RWPE2 (cell line): ENCODE data around the gene FAM72D.
"Not testable (repeated sequence)": the region's sequence is repeated elsewhere in the genome, so short reads cannot be mapped to it uniquely, and the experiment has no call there.

ENCODE experiments used
- ATAC-seq: fragments of 200-7000 bp; cut with Tn5 transposase; 3 replicates; pipeline ENCODE4 v1.9.1; 2021; ENCODE audit warnings: low read depth
- DNase-seq: peaks from one replicate; pipeline ENCODE4 v3.0.0-alpha.2; 2020; ENCODE audit warnings: low spot score
- H3K27ac ChIP-seq: fragments of 450-650 bp; 2 replicates; pipeline ENCODE4 v1.5.1; 2017; ENCODE audit warnings: mild to moderate bottlenecking; ENCODE audit not compliant: poor library complexity, severe bottlenecking
- H3K27me3 ChIP-seq: fragments of 250-450 bp; sonication (Bioruptor Pico); 2 replicates; pipeline ENCODE4 v1.5.1; 2021; ENCODE audit warnings: mild to moderate bottlenecking, moderate library complexity; ENCODE audit not compliant: insufficient read depth, poor library complexity, severe bottlenecking
- H3K36me3 ChIP-seq: fragments of 250-450 bp; sonication (Bioruptor Pico); 2 replicates; pipeline ENCODE4 v1.5.1; 2020; ENCODE audit warnings: low read depth, mild to moderate bottlenecking, moderate library complexity
- H3K4me1 ChIP-seq: fragments of 250-450 bp; sonication (Bioruptor Pico); 2 replicates; pipeline ENCODE4 v1.5.1; 2021; ENCODE audit warnings: mild to moderate bottlenecking, moderate library complexity; ENCODE audit not compliant: insufficient read depth, poor library complexity, severe bottlenecking
- H3K4me3 ChIP-seq: fragments of 250-450 bp; sonication (Bioruptor Pico); 2 replicates; pipeline ENCODE4 v1.5.1; 2021; ENCODE audit warnings: mild to moderate bottlenecking, moderate library complexity; ENCODE audit not compliant: severe bottlenecking
- H3K9me3 ChIP-seq: fragments of 250-450 bp; sonication (Bioruptor Pico); 2 replicates; pipeline ENCODE4 v1.5.1; 2021; ENCODE audit warnings: mild to moderate bottlenecking, moderate library complexity; ENCODE audit not compliant: severe bottlenecking

The FAM72D gene

GRCh38 chr1:145125112-145125511 is 29.3 kb downstream of the FAM72D start:
- H3K27ac ChIP-seq, ATAC-seq, H3K9me3 ChIP-seq, DNase-seq, H3K36me3 ChIP-seq, H3K4me3 ChIP-seq, H3K27me3 ChIP-seq, H3K4me1 ChIP-seq: not testable (repeated sequence)

DNA sequence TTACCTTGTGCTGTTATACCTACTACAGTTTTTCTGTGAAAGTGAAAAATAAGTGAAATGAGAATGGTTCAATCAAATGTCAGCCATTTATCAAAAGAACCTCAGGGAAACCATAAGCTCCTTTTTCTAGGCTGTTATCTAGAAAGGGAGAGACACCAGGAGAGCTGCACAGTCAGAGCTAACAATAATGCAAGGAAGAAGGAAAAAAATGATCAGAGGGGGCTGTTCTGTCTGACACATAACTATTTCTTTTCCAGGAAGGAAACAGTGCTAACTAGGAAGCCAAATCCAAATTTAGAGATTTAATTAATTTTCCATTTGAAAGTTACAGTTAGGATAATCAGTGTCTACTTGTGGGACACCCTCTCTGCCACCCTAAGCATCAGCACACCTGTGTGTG is 31.4 kb downstream of the FAM72D start:
- H3K9me3 ChIP-seq, H3K4me3 ChIP-seq, H3K36me3 ChIP-seq, H3K4me1 ChIP-seq, ATAC-seq, H3K27ac ChIP-seq, DNase-seq, H3K27me3 ChIP-seq: not testable (repeated sequence)

DNA sequence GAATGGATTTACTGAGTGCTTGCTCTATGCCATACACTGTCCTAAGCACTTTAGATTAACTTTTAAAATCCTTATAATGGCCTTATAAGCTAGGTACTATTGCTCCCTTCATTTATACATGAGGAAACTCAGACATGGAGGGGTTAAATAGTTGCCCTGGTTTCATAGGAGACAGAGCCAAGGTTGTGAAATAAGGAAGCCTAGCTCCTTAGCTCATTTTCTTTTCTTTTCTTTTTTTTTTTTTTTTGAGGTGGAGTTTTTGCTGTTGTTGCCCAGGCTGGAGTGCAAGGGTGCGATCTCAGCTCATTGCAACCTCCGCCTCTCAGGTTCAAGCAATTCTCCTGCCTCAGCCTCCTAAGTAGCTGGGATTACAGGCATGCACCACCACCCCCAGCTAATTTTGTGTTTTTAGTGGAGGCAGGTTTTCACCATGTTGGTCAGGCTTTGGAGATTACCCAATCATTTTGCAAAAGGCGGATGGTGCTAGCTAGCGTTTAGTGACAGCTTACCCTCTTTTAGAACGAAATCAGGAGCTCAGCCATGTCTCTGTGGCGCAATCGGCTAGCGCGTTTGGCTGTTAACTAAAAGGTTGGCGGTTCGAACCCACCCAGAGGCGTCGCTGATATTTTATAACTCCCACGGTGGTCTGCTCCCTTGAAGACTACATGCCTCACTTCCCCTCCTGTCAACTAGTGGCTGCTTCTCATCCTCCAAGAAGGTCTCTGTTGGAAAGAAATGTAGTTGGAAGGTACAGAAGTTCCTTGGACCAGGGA is 33.1 kb downstream of the FAM72D start:
- H3K27me3 ChIP-seq, H3K9me3 ChIP-seq, H3K36me3 ChIP-seq, ATAC-seq, H3K27ac ChIP-seq, DNase-seq, H3K4me1 ChIP-seq, H3K4me3 ChIP-seq: not testable (repeated sequence)

- not testable (repeated sequence) for DNase-seq, H3K27me3 ChIP-seq, H3K4me1 ChIP-seq, H3K27ac ChIP-seq, H3K4me3 ChIP-seq, H3K9me3 ChIP-seq, ATAC-seq, H3K36me3 ChIP-seq
Observed at GRCh38 chr1:145134476-145134875, 38.7 kb downstream of the FAM72D start.

DNA sequence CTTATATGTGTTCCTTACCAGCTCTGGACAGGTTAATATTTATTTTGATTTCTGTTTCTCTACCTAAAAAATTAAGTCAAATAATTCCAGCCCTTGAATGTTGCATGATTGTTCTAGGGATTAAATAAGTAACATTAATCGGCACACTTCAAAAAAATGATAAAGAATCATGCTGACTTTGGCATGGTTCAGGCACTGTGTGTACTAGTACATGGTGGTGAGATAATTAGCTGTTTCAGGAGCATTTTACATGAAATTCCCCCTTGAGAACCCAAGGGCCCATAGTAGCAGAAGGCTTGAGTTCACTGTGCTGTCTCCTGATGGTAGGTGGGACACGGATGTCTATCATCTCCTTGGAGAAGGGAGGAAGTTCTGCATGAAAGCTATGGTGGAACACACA is 44.8 kb downstream of the FAM72D start:
- not testable (repeated sequence) for H3K27ac ChIP-seq, H3K36me3 ChIP-seq, ATAC-seq, H3K27me3 ChIP-seq, H3K4me1 ChIP-seq, H3K9me3 ChIP-seq, DNase-seq, H3K4me3 ChIP-seq

DNA sequence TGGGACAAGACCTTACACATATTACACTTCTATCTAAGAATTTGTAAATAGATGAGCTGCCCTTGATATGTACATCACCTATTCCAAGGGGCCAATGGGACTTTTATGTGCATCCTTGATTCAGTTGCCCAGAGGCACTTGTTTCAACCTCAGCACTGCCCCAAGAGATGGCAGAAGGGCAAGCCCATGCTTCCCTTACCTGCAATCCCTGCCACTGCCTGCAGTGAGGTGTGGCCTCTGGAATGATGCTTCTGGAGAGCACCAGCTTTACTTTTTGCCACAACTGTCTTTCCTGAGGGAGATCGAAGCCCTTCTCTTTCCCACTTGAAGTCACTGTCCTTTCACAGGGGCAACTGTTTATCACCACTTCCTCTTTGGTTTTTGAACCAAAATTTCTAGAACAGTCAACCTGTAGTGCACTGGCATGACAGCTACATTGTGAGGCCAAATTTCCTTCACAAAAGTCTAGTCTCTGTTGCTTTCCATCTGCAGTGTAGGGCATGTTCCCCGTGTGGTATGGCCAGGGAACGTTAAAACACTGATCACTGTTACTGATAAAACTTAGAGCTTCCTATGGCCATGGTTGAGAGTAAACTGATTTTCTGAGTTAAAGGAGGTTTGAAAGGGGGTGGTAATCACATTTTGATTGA is 48.6 kb downstream of the FAM72D start:
- not testable (repeated sequence) for DNase-seq, H3K4me3 ChIP-seq, H3K4me1 ChIP-seq, H3K27me3 ChIP-seq, H3K36me3 ChIP-seq, H3K9me3 ChIP-seq, H3K27ac ChIP-seq, ATAC-seq

DNA sequence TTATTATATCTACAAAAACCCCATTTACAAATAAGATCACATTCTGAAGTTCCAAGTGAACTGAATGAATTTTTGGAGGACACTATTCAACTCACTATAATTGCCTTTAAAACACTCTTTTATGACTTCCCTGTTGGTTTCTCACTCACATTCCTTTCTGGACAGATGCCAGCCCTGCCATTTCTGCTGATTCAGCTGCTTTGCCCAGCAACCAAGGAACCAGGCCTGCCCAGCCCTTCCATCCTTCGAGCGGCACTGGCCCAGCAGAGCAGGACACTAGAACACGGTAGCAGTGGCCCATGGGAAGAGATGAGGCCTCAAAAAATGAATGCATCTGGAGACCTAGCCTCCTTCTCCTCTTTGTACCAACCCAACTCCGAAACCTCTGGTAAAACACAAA is 50.5 kb downstream of the FAM72D start:
- not testable (repeated sequence) for H3K36me3 ChIP-seq, H3K27ac ChIP-seq, H3K9me3 ChIP-seq, DNase-seq, ATAC-seq, H3K27me3 ChIP-seq, H3K4me1 ChIP-seq, H3K4me3 ChIP-seq

GRCh38 chr1:145147172-145147571 is 51.4 kb downstream of the FAM72D start:
- not testable (repeated sequence) for H3K27me3 ChIP-seq, H3K4me1 ChIP-seq, H3K27ac ChIP-seq, H3K36me3 ChIP-seq, ATAC-seq, H3K4me3 ChIP-seq, DNase-seq, H3K9me3 ChIP-seq

GRCh38 chr1:145155421-145155820 is 59.6 kb downstream of the FAM72D start:
- H3K27ac ChIP-seq, H3K4me1 ChIP-seq, H3K9me3 ChIP-seq, H3K4me3 ChIP-seq, H3K27me3 ChIP-seq, DNase-seq, H3K36me3 ChIP-seq: not testable (repeated sequence)
- ATAC-seq = peak; percentile 62; the same call in 2 of the 3 replicates

- H3K36me3 ChIP-seq, H3K4me3 ChIP-seq, H3K27me3 ChIP-seq, H3K27ac ChIP-seq, H3K4me1 ChIP-seq, DNase-seq, H3K9me3 ChIP-seq: not testable (repeated sequence)
- ATAC-seq = peak; percentile 30; the same call in 1 of the 3 replicates
Observed at GRCh38 chr1:145155873-145156272, 60.1 kb downstream of the FAM72D start.

GRCh38 chr1:145156891-145157610 is 61.3 kb downstream of the FAM72D start:
- ATAC-seq, H3K27me3 ChIP-seq, H3K9me3 ChIP-seq, H3K4me1 ChIP-seq, H3K36me3 ChIP-seq, H3K4me3 ChIP-seq, H3K27ac ChIP-seq, DNase-seq: not testable (repeated sequence)
